ENCODE data around the gene BTBD16. TPM values are rescaled to one million over a fixed set of nuclear protein-coding genes. Genes with fewer than 3 reads are reported as not detected.

The BTBD16 gene
- total RNA-seq, 2 experiments from 2014 or later, result 0.06 TPM; not detected in 1

DNA sequence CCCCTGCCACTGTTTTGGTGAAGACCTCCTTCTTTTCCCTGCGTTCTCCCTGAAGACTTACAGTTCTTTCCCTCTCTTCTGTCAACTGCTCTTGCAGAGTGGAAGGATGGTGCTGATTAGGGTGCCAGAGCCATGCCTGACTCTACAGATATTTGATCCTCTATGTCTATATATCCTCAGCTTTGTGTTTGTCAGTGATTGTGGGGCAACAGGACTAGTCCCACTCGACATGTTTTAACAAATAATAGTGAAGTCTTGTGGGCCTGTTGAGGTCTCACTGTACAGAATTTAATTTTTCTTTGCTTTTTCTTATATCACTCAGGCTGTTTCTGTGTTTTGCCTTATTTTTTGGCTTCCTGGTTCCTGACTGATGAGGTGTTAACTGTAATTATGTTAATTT lies 108.4 kb downstream of the BTBD16 start:
- Histone ChIP-seq H3K36me3 (ENCODE audit: insufficient read depth, low read length) (no peaks in the 10 kb centered on the region), H3K79me2 (ENCODE audit: insufficient read depth, low read depth, low read length) (peaks cover 3% of the 10 kb centered on the region; the same call in 1 of the 2 replicates), H3K27ac (ENCODE audit: low read depth, low read length, poor library complexity, severe bottlenecking) (no peak overlapping the region), H3K4me3 (ENCODE audit: low read depth, low read length, poor library complexity, severe bottlenecking) (no peak overlapping the region), H3K9me3 (ENCODE audit: low read length) (no peaks in the 10 kb centered on the region), H2AFZ (ENCODE audit: low read length) (no peak overlapping the region), H3K4me1 (ENCODE audit: insufficient read depth, low read length, poor library complexity, severe bottlenecking) (peaks cover 8% of the 10 kb centered on the region), H3K4me2 (ENCODE audit: low read length) (no peak overlapping the region), H3K9me2 (ENCODE audit: insufficient read depth, low read length) (no peaks in the 10 kb centered on the region), H4K20me1 (ENCODE audit: insufficient read depth, low read length) (no peaks in the 10 kb centered on the region)
- TF ChIP-seq EZH2phosphoT487 (IDR thresholded peaks at IDR 0.05; ENCODE audit: borderline replicate concordance, low read depth, low read length) (no peak), CTCF (conservative IDR thresholded peaks at IDR 0.05; ENCODE audit: low read length) (no peak)
- ChIA-PET POLR2A (no interaction called here), CTCF (ENCODE audit: unreplicated experiment) (no interaction called here)
- no peak for DNase-seq (ENCODE audit: low spot score)
- intact Hi-C loops (cut with micrococcal nuclease; ENCODE audit: unreplicated experiment), result loop anchor here (10.0 kb wide), 1 partner anchor 775 kb away; the partner anchor contains the start of gene BUB3
- no TSS peak for BruUV-seq (replicated peaks)

- intact Hi-C loops (cut with micrococcal nuclease; ENCODE audit: unreplicated experiment), result no loop called here
- Histone ChIP-seq H3K27ac (ENCODE audit: low read depth, low read length, poor library complexity, severe bottlenecking) (no peak overlapping the region), H3K4me1 (ENCODE audit: insufficient read depth, low read length, poor library complexity, severe bottlenecking) (peaks cover 3% of the 10 kb centered on the region), H3K4me2 (ENCODE audit: low read length) (no peak overlapping the region), H3K9me2 (ENCODE audit: insufficient read depth, low read length) (no peaks in the 10 kb centered on the region), H2AFZ (ENCODE audit: low read length) (no peak overlapping the region), H3K4me3 (ENCODE audit: low read depth, low read length, poor library complexity, severe bottlenecking) (no peak overlapping the region), H3K9me3 (ENCODE audit: low read length) (no peaks in the 10 kb centered on the region), H3K79me2 (ENCODE audit: insufficient read depth, low read depth, low read length) (peaks cover 3% of the 10 kb centered on the region; the same call in 1 of the 2 replicates), H3K36me3 (ENCODE audit: insufficient read depth, low read length) (no peaks in the 10 kb centered on the region), H4K20me1 (ENCODE audit: insufficient read depth, low read length) (no peaks in the 10 kb centered on the region)
- ChIA-PET POLR2A (no interaction called here), CTCF (ENCODE audit: unreplicated experiment) (no interaction called here)
- no peak for DNase-seq (ENCODE audit: low spot score)
- BruUV-seq (replicated peaks), result no TSS peak
- TF ChIP-seq EZH2phosphoT487 (IDR thresholded peaks at IDR 0.05; ENCODE audit: borderline replicate concordance, low read depth, low read length), result no peak
- TF ChIP-seq CTCF (conservative IDR thresholded peaks at IDR 0.05; ENCODE audit: low read length), result no peak
These were observed 109.6 kb downstream of the BTBD16 start for GRCh38 chr10:122380703-122381102.

DNA sequence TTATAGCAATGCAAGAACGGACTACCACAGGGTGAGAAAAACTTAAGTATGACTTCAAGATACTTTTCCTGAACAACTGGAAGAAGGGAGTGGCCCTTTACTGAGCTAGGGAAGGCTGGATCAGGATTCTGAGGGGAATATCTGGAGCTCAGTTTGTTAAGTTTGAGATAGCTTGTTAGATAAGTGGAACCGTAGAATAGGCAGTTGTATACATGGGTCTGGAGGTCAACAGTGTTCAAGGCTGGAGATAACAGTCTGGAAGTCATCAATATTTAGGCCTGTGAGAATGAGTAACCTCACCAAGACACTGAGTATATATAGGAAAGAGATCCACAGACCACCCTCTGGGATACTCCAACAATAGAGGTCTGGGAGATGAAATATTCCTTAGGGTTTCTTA lies 110.6 kb downstream of the BTBD16 start:
- intact Hi-C loops (cut with micrococcal nuclease; ENCODE audit: unreplicated experiment), result no loop called here
- no TSS peak for BruUV-seq (replicated peaks)
- POLR2A ChIA-PET, result interaction anchor here (1.1 kb wide), 1 partner anchor 38 kb away, joined by 4 read pairs; no protein-coding TSS in a partner anchor

More for the DNA sequence above, 110.6 kb downstream of the BTBD16 start:
- H2AFZ ChIP-seq (ENCODE audit: low read length), result no peak overlapping the region
- no peak for TF ChIP-seq EZH2phosphoT487 (IDR thresholded peaks at IDR 0.05; ENCODE audit: borderline replicate concordance, low read depth, low read length)
- no peak for TF ChIP-seq CTCF (conservative IDR thresholded peaks at IDR 0.05; ENCODE audit: low read length)
- no peaks in the 10 kb centered on the region for H3K9me2 ChIP-seq (ENCODE audit: insufficient read depth, low read length)
- CTCF ChIA-PET (ENCODE audit: unreplicated experiment), result no interaction called here
- no peaks in the 10 kb centered on the region for H3K79me2 ChIP-seq (ENCODE audit: insufficient read depth, low read depth, low read length)
- H3K27ac ChIP-seq (ENCODE audit: low read depth, low read length, poor library complexity, severe bottlenecking), result no peak overlapping the region
- no peaks in the 10 kb centered on the region for H3K36me3 ChIP-seq (ENCODE audit: insufficient read depth, low read length)
- DNase-seq (ENCODE audit: low spot score), result no peak
- H3K9me3 ChIP-seq (ENCODE audit: low read length), result no peaks in the 10 kb centered on the region
- H3K4me2 ChIP-seq (ENCODE audit: low read length), result no peak overlapping the region
- H3K4me1 ChIP-seq (ENCODE audit: insufficient read depth, low read length, poor library complexity, severe bottlenecking), result peaks cover 7% of the 10 kb centered on the region
- no peak overlapping the region for H3K4me3 ChIP-seq (ENCODE audit: low read depth, low read length, poor library complexity, severe bottlenecking)
- no peaks in the 10 kb centered on the region for H4K20me1 ChIP-seq (ENCODE audit: insufficient read depth, low read length)
